Stimulated activated memory B cell treated with anti-CD40 and anti-IgM and Interleukin-4, amounts not matched to agents 10 μg/mL and 1 μg/mL and 100 μg/mL, for 72 hours (primary cell): ENCODE measurements around the gene CEACAM16.
"Not testable (repeated sequence)": the region's sequence is repeated elsewhere in the genome, so short reads cannot be mapped to it uniquely, and the experiment has no call there.

ENCODE experiments used
- ATAC-seq: fragments of 150-1000 bp; cut with Tn5 transposase; 2 replicates; pipeline ENCODE4 v1.10.0; 2021
- H3K27ac Mint-ChIP-seq: one replicate; pipeline ENCODE4 v1.8.0; 2022; ENCODE audit warnings: mild to moderate bottlenecking, mixed read lengths
- H3K27me3 Mint-ChIP-seq: one replicate; pipeline ENCODE4 v1.8.0; 2022; ENCODE audit warnings: mixed read lengths
- H3K36me3 Mint-ChIP-seq: one replicate; pipeline ENCODE4 v1.8.0; 2022; ENCODE audit warnings: mixed read lengths
- H3K4me1 Mint-ChIP-seq: one replicate; pipeline ENCODE4 v1.8.0; 2022; ENCODE audit warnings: mixed read lengths
- H3K4me3 Mint-ChIP-seq: one replicate; pipeline ENCODE4 v1.8.0; 2022; ENCODE audit warnings: mild to moderate bottlenecking, moderate library complexity, mixed read lengths
- H3K9me3 Mint-ChIP-seq: one replicate; pipeline ENCODE4 v1.8.0; 2022; ENCODE audit warnings: mixed read lengths

CEACAM16 gene

GRCh38 chr19:44668985-44669764 lies 29.8 kb upstream of the CEACAM16 start:
- no peaks in the 10 kb centered on the region for H3K4me1 Mint-ChIP-seq
- no peaks in the 10 kb centered on the region for H3K36me3 Mint-ChIP-seq
- no peak overlapping the region for H3K4me3 Mint-ChIP-seq
- no peaks in the 10 kb centered on the region for H3K27me3 Mint-ChIP-seq
- H3K9me3 Mint-ChIP-seq: no peaks in the 10 kb centered on the region
- no peak for ATAC-seq
- H3K27ac Mint-ChIP-seq: no peak overlapping the region

- H3K27ac Mint-ChIP-seq, ATAC-seq, H3K9me3 Mint-ChIP-seq, H3K27me3 Mint-ChIP-seq, H3K4me1 Mint-ChIP-seq, H3K4me3 Mint-ChIP-seq, H3K36me3 Mint-ChIP-seq: not testable (repeated sequence)
Measured at GRCh38 chr19:44670027-44670426, 28.9 kb upstream of the CEACAM16 start.

DNA sequence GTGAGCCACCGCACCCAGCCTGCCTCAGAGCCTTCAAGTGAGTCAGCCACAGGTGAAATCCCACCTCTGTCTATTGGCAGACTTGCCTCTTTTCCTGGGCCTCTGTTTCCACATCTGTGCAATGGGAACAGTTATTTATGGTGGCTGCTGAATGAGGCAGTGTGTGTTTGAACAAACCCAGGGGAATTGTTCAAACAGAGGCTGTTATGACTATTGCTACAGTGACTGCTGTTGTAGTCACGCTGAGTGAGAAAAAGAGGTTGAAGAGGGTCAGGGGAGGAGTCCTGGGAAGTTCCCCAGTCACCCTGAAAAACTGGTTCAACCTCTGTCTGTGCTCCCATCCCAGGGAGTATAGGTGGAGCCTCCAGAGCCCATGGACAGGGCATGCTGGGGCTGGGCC lies 27.6 kb upstream of the CEACAM16 start, which contains the start of gene CEACAM19:
Gene CEACAM19, plus strand, starts transcription at position 83 of the 400 bp plus-strand sequence. CDS start 450 bp downstream, outside the sequence.
- ATAC-seq: no peak
- H3K4me3 Mint-ChIP-seq: no peak within 1 kb of the TSS
- H3K4me1 Mint-ChIP-seq: no peaks in the 10 kb centered on the region
- H3K36me3 Mint-ChIP-seq: no peaks in the 10 kb centered on the region
- no peaks in the 10 kb centered on the region for H3K9me3 Mint-ChIP-seq
- no peaks in the 10 kb centered on the region for H3K27me3 Mint-ChIP-seq
- no peak within 1 kb of the TSS for H3K27ac Mint-ChIP-seq

GRCh38 chr19:44672226-44672625 lies 26.7 kb upstream of the CEACAM16 start:
- Mint-ChIP-seq H3K4me1 (no peaks in the 10 kb centered on the region), H3K36me3 (no peaks in the 10 kb centered on the region), H3K27ac (no peak overlapping the region), H3K9me3 (no peaks in the 10 kb centered on the region), H3K4me3 (no peak overlapping the region), H3K27me3 (no peaks in the 10 kb centered on the region)
- ATAC-seq: no peak

DNA sequence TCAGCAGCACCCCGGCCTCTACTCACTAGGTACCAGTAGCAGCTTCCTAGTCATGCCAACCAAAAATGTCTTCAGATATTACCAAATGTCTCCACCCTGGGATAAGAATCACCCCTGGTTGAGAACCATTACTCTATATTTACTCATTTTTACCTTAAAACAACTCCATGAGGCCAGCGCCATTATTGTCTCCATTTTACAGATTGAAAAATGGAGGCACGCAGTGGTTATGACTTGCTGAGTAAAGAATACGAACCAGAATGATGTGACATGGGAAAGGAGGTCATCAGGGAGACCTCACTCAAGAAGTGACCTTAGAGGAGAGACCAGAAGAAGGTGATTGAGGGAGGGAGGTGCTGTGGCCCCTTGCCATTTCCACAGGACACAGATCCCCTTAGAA lies 25.4 kb upstream of the CEACAM16 start:
- H3K27ac Mint-ChIP-seq: no peak overlapping the region
- H3K36me3 Mint-ChIP-seq: no peaks in the 10 kb centered on the region
- ATAC-seq: no peak
- no peaks in the 10 kb centered on the region for H3K4me1 Mint-ChIP-seq
- no peak overlapping the region for H3K4me3 Mint-ChIP-seq
- no peaks in the 10 kb centered on the region for H3K9me3 Mint-ChIP-seq
- no peaks in the 10 kb centered on the region for H3K27me3 Mint-ChIP-seq

DNA sequence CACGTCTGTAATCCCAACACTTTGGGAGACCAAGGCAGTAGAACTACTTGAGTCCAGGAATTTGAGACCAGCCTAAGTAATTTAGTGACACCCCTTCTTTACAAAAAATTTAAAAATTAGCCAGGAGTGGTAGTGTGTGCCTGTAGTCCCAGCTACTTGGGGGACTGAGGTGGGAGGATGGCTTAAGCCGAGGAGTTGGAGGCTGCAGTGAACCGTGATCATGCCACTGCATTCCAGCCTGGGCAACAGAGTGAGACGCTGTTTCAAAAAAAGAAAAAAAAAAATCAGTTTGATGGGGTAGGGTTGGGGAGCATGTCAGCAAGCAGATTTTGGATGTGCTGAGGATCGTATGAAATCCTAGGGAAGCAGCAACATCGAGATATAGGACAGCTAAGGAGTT lies 23.4 kb upstream of the CEACAM16 start:
- H3K36me3 Mint-ChIP-seq: no peaks in the 10 kb centered on the region
- no peaks in the 10 kb centered on the region for H3K4me1 Mint-ChIP-seq
- H3K4me3 Mint-ChIP-seq: no peak overlapping the region
- H3K9me3 Mint-ChIP-seq: no peaks in the 10 kb centered on the region
- no peak for ATAC-seq
- H3K27ac Mint-ChIP-seq: no peak overlapping the region
- H3K27me3 Mint-ChIP-seq: peaks cover 7% of the 10 kb centered on the region

GRCh38 chr19:44677019-44677811 lies 21.7 kb upstream of the CEACAM16 start:
- no peak for ATAC-seq
- Mint-ChIP-seq H3K27me3 (peaks cover 11% of the 10 kb centered on the region), H3K36me3 (no peaks in the 10 kb centered on the region), H3K4me1 (no peaks in the 10 kb centered on the region), H3K27ac (no peak overlapping the region), H3K9me3 (no peaks in the 10 kb centered on the region), H3K4me3 (no peak overlapping the region)

DNA sequence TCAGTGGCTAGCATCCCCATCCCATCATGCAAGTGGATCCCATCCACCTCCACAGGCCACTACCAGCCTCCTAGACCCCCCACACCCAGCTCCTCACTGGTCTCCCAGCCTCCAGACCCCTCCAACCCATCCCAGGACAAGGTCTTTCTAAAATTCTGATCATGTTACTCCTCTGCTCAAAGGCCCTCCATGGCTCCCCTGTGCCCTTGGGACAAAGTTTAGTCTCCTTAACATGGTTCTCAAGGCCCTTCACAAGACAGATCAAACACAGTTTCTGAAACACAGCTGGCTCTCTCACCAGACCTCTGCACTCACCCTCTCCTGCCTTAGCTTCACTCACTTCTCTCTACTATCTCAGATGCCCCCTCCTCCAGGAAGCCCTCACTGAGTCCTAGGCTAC lies 18.4 kb upstream of the CEACAM16 start:
- Mint-ChIP-seq H3K27ac (no peak overlapping the region), H3K27me3 (peaks cover 35% of the 10 kb centered on the region), H3K9me3 (no peaks in the 10 kb centered on the region), H3K4me1 (peaks cover 14% of the 10 kb centered on the region), H3K36me3 (no peaks in the 10 kb centered on the region), H3K4me3 (no peak overlapping the region)
- ATAC-seq: no peak

DNA sequence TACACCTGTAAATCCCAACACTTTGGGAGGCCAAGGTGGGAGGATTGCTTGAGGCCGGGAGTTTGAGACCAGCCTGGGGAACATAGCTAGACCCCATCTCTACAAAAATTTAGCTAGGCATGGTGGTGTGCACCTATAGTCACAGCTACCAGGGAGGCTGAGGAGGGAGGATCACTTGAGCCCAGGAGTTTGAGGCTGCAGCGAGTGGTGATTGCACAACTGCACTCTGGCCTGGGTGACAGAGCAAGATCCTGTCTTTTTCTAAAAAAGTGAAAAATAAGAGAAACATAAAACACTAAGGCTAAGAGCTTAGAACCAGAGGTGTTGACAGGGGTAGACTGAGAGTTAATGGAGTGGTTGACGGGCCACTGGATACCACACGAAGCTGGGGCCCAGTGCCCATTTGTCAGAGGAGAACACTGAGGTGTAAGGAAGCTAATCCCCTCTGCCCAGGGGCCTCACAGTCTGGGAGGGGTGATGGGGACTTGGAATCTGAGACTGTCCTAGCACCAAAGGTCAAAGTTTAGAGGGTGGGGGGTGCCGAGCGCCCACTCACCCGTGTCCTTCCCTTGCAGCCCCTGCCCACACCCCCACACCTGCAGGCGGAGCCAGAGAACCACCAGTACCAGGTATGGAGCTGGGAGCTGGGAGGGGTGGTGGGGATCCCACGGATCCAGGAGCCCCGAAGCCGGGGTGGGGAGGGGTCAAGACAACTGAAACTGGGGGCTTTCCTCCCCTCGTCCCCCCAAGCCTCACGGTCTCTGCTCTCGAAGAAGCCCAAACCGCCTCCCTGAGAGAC lies 16.8 kb upstream of the CEACAM16 start:
- peaks cover 27% of the 10 kb centered on the region for H3K4me1 Mint-ChIP-seq
- no peaks in the 10 kb centered on the region for H3K9me3 Mint-ChIP-seq
- H3K36me3 Mint-ChIP-seq: no peaks in the 10 kb centered on the region
- H3K27ac Mint-ChIP-seq: no peak overlapping the region
- no peak overlapping the region for H3K4me3 Mint-ChIP-seq
- ATAC-seq: no peak
- peaks cover 44% of the 10 kb centered on the region for H3K27me3 Mint-ChIP-seq

GRCh38 chr19:44682807-44683206 lies 16.1 kb upstream of the CEACAM16 start:
- Mint-ChIP-seq H3K4me1 (peaks cover 27% of the 10 kb centered on the region), H3K4me3 (no peak overlapping the region), H3K9me3 (no peaks in the 10 kb centered on the region), H3K36me3 (no peaks in the 10 kb centered on the region), H3K27me3 (peaks cover 47% of the 10 kb centered on the region), H3K27ac (no peak overlapping the region)
- ATAC-seq: no peak

DNA sequence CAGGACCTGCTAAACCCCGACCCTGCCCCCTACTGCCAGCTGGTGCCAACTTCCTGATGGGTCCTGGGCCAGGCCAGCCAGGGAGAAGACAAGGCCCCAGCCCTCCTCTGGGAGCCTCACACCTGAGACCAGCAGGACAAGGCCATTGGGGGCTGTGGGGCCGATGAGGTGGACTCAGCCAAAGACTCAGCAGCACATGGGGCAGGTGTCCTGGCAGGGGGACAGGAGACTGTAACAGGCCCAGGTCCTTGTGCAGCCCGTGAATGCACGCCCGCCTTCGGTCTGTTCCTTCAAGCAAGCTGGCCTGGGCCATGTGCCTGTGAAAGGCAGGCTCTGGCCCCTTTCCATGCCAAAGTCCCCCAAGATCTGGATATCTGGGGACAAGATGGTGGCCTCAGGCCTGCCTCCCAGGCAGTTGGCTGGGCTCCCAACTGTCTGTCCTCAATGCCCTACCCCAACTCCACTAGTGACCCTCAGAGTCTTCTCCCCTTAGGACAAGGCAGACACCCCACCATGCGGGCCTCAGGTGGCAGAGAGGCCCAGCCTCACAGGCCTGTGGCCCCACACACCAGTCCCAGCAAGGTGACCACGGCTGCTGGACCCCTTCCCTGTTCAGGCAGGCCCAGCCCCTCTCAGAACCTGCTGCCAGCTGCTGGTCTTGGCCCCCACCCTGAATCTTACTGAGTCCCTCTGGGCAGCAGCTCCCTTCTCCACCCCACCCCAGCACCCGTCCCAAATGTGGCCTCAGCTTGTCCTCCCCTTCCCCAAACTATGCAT lies 15.3 kb upstream of the CEACAM16 start:
- H3K4me3 Mint-ChIP-seq: no peak overlapping the region
- no peak overlapping the region for H3K27ac Mint-ChIP-seq
- peaks cover 55% of the 10 kb centered on the region for H3K27me3 Mint-ChIP-seq
- no peaks in the 10 kb centered on the region for H3K36me3 Mint-ChIP-seq
- ATAC-seq: no peak
- H3K9me3 Mint-ChIP-seq: no peaks in the 10 kb centered on the region
- H3K4me1 Mint-ChIP-seq: peaks cover 27% of the 10 kb centered on the region

DNA sequence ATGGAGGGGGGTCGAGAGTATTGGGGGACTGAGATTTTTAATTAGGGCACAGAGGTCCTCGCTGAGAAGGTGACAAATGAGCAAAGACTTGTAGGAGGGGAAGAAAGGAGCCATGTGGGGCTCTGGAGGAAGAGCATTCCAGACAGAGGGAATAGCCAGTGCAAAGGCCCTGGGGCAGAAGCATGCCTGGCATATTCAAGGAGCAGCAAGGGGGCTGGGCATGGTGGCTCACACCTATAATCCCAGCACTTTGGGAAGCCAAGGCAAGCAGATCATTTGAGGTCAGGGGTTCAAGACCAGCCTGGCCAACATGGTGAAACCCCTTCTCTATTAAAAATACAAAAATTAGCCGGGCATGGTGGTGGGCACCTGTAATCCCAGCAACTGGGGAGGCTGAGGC lies 14.6 kb upstream of the CEACAM16 start:
- H3K4me3 Mint-ChIP-seq, H3K27ac Mint-ChIP-seq, ATAC-seq, H3K36me3 Mint-ChIP-seq, H3K9me3 Mint-ChIP-seq: not testable (repeated sequence)
- Mint-ChIP-seq H3K4me1 (peaks cover 33% of the 10 kb centered on the region), H3K27me3 (peaks cover 62% of the 10 kb centered on the region)

DNA sequence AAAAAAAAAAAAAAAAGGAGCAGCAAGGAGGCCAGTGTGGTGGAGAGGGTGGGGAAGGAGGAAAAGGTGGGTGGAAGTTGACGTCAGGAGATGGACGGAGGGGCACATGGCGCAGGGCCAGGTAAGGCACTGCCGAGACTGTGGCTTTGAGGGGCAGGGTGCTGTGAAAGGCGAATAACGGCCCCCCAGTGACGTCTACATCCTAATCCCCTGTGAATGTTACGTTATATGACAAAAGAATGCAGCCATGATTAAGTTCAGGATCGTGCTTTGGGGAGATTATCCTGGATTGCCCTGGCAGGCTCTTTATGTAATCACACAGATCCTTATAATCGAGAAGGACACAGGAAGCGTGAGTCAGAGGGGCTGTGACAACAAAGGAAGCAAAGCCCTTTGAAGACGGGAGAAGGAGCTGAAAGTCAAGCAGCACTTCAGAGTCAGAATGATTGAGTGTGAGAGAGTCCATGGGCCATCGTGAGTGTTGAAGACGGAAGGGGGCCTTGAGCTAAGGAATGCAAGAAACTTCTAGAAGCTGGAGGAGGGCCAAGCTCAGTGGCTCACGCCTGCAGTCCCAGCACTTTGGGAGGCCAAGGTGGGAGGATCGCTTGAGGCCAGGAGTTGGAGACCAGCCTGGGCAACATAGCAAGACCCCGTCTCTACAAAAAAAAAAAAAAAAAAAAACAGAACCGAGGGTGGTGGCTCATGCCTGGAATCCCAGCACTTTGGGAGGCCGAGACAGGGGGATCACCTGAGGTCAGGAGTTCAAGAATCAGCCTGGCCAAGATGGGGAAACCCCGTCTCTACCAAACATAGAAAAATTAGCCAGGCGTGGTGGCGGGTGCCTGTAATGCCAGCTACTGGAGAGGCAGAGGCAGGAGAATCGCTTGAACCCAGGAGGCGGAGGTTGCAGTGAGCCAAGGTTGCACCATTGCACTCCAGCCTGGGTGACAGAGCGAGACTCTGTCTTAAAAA lies 13.8 kb upstream of the CEACAM16 start:
- ATAC-seq: no peak
- Mint-ChIP-seq H3K4me1 (peaks cover 41% of the 10 kb centered on the region), H3K27me3 (peaks cover 67% of the 10 kb centered on the region), H3K27ac (no peak overlapping the region), H3K4me3 (peak overlapping the region; percentile 4), H3K9me3 (no peaks in the 10 kb centered on the region), H3K36me3 (no peaks in the 10 kb centered on the region)

DNA sequence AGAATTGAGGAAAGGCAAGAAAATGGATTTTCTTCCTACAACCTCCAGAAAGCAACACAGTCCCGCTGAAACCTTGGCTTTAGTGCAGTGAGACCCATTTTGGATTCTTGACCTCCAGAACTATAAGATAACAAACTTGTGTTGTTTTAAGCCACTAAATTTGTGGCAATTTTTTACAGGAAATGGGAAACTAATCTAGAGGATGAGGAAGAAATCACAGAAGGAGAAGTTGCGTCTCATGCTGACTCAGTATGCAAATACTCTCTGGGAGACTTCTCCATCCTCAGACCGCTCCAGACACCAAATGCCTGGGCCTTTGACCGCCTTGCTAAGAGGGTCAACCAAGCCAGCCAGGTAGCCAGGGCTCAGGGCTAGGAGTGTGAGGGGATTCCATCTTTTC lies 13.1 kb upstream of the CEACAM16 start:
- Mint-ChIP-seq H3K4me3 (no peak overlapping the region), H3K27ac (no peak overlapping the region)
- no peak for ATAC-seq

More for the DNA sequence above, 13.1 kb upstream of the CEACAM16 start:
- no peaks in the 10 kb centered on the region for H3K9me3 Mint-ChIP-seq
- H3K4me1 Mint-ChIP-seq: peaks cover 41% of the 10 kb centered on the region
- H3K36me3 Mint-ChIP-seq: no peaks in the 10 kb centered on the region
- peaks cover 61% of the 10 kb centered on the region for H3K27me3 Mint-ChIP-seq
